NCI-H2081 (cell line): ENCODE measurements around the gene ZNF112.

Source experiments
- DNase-seq, 2 experiments: peaks; one replicate each; lab custom pipeline; 2025; lab: John Stamatoyannopoulos, UW

Gene ZNF112

GRCh38 chr19:44280916-44281315 lies 75.6 kb downstream of the ZNF112 start:
- no peak for DNase-seq

- no peak for DNase-seq
Observed at GRCh38 chr19:44278181-44278690, 78.2 kb downstream of the ZNF112 start.

- no peak for DNase-seq
Observed at GRCh38 chr19:44277331-44277730, 79.1 kb downstream of the ZNF112 start.
